ENCODE results near the gene WDR62.
"Not testable (repeated sequence)": the region's sequence is repeated elsewhere in the genome, so short reads cannot be mapped to it uniquely, and the experiment has no call there.

WDR62 gene

DNA sequence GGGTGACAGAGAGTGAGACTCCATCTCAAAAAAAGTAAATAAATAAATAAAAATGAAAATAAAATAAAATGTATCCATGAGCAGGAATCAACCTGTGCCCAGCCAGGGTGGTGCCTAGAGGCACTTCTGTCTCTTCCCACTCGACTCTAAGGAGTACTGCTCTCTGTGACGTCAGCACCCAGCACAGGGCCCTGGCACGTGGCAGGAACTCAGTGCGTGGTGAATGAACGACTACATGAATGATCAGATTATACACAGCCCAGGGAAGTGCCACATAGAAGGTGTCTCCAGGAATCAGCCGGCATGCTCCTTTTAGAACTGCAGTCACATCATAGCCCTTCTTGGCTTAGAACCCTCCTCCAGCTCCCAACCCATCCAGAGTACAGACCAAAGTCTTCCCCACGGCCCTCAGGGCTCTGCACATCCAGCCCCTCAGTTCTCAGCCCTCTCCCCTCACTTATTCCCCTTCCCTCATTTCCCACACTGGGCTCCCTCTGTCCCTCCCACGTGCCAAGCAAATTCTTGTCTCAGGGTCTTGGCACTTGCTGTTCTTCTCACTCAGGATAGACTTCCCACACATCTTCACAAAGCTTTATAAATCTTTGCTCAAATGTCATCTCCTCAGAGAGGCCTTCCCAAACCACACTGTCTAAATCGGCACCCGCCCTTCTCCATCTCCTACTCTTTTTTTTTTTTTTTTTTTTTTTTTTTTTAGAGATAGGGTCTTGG lies 26.2 kb upstream of the WDR62 start:
- Mint-ChIP-seq H3K4me3 (no peak overlapping the region), H3K9me3 (no peaks in the 10 kb centered on the region), H3K27ac (no peak overlapping the region), H3K27me3 (no peaks in the 10 kb centered on the region), H3K36me3 (peaks cover 33% of the 10 kb centered on the region), H3K4me1 (peaks cover 7% of the 10 kb centered on the region)
- ATAC-seq: no peak

- no peaks in the 10 kb centered on the region for H3K9me3 Mint-ChIP-seq
- H3K36me3 Mint-ChIP-seq: peaks cover 40% of the 10 kb centered on the region
- peaks cover 7% of the 10 kb centered on the region for H3K4me1 Mint-ChIP-seq
- ATAC-seq: no peak
- no peak overlapping the region for H3K27ac Mint-ChIP-seq
- no peaks in the 10 kb centered on the region for H3K27me3 Mint-ChIP-seq
- no peak overlapping the region for H3K4me3 Mint-ChIP-seq
Observed at GRCh38 chr19:36030264-36031148, 24.2 kb upstream of the WDR62 start.

- no peak overlapping the region for H3K27ac Mint-ChIP-seq
- no peaks in the 10 kb centered on the region for H3K9me3 Mint-ChIP-seq
- H3K27me3 Mint-ChIP-seq: no peaks in the 10 kb centered on the region
- H3K4me3 Mint-ChIP-seq: no peak overlapping the region
- ATAC-seq: no peak
- H3K4me1 Mint-ChIP-seq: peaks cover 7% of the 10 kb centered on the region
- H3K36me3 Mint-ChIP-seq: peaks cover 45% of the 10 kb centered on the region
Observed at GRCh38 chr19:36031308-36031707, 23.4 kb upstream of the WDR62 start.

DNA sequence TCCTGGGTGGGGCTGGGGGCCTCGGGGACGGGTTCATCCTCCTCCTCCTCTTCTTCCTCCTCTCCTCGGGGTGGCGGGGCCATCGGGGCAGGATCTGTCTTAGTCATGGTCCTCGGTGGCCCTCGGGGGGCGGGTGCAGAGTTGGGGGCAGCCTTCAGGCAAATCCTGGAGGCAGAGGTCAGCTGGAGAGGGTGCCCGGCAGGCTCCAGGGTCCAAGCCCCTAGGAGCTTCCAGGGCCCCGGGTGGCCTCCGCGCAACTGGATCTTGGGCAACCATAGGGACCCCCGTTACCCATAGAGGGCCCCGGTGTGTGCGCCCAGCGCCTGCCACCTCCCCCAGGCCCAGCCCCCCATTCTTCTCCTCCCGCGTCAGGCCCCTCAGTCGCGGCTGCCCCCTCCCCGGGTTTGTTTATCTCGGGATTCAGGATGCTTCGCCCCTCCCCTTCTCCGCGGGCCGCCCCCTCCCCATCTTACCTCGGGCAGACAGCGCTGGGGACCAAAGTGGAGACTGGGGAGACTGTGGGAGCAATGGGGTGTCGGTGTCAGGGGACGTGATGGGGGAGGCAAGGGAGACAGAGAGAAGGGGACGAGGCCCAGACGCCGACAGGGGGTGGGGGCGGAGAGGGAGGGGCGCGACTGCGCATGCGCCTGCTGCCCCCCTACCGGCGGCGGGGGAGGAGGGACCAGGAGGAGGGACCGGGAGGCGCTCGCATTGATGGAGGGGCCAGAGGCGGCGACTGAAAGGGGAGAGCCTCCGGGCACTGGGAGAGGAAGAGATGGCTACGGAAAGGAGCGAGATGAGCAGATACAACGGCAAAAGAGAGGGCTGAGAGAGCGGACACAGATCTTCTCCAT lies 22.2 kb upstream of the WDR62 start, which contains the start of gene CLIP3:
TSS of gene CLIP3 (minus strand) at position 623 of the 854 bp plus-strand sequence. CDS start at position 107, 516 bp downstream.
- ATAC-seq: peak; percentile 32
- Mint-ChIP-seq H3K4me1 (peaks cover 7% of the 10 kb centered on the region), H3K9me3 (no peaks in the 10 kb centered on the region), H3K27me3 (no peaks in the 10 kb centered on the region), H3K4me3 (peak within 1 kb of the TSS; percentile 29), H3K36me3 (peaks cover 52% of the 10 kb centered on the region), H3K27ac (no peak within 1 kb of the TSS)

DNA sequence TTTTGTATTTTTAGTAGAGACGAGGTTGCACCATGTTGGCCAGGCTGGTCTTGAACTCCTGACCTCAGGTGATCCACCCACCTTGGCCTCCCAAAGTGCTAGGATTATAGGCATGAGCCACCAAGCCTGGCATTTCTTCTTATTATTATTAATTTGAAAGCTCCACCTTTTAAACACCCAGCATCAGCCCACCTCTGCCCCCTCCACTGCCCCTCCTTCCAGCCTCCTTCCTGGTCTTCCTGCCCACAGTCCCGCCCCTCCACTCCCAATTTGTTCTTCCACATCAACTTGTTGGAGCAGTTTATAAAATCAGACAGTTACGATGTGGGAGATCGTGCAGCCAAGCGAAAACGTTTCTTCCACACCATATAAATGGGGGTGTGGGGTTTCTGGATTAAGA lies 14.2 kb upstream of the WDR62 start:
- no peak for ATAC-seq
- H3K4me1 Mint-ChIP-seq: no peaks in the 10 kb centered on the region
- H3K27ac Mint-ChIP-seq: no peak overlapping the region
- no peak overlapping the region for H3K4me3 Mint-ChIP-seq
- H3K9me3 Mint-ChIP-seq: no peaks in the 10 kb centered on the region
- H3K27me3 Mint-ChIP-seq: no peaks in the 10 kb centered on the region
- H3K36me3 Mint-ChIP-seq: peaks cover 15% of the 10 kb centered on the region

DNA sequence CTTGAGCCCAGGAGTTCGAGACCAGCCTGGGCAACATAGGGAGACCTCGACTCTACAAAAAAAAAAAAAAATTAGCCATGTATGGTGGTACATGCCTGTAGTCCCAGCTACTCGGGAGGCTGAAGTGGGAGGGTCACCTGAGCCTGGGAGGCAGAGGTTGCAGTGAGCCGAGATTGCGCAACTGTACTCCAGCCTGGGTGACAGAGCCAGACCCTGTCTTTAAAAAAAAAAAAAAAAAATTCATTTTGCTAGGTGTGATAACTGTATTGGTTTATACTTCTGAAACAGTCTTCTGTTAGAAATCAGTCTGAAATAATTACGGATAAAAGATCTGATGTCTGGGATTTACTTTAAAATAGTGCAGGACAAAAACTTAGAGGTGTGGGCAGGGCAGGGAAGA lies 13.6 kb upstream of the WDR62 start:
- H3K4me1 Mint-ChIP-seq, H3K9me3 Mint-ChIP-seq: not testable (repeated sequence)

DNA sequence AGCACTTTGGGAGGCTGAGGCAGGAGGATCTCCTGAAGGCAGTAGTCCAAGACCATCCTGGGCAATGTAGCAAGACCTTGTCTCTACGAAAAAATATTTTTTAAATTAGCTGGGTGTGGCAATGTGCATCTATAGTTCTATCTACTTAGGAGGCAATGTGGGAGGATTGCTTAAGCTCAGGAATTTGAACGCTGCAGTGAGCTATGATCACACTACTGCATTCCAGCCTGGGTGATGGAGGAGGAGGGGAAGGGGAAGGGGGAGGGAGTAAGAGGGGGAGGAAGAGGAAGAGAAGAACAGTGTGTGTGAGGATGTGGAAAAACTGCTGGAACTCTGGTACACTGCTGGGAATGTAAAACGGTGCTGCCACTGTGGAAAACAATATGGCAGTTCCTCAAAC lies 12.9 kb upstream of the WDR62 start:
- Mint-ChIP-seq H3K4me3 (no peak overlapping the region), H3K27me3 (no peaks in the 10 kb centered on the region), H3K4me1 (no peaks in the 10 kb centered on the region), H3K9me3 (no peaks in the 10 kb centered on the region), H3K27ac (no peak overlapping the region), H3K36me3 (peaks cover 19% of the 10 kb centered on the region)
- ATAC-seq: no peak

More for the DNA sequence above, 13.6 kb upstream of the WDR62 start:
- H3K4me3 Mint-ChIP-seq, ATAC-seq, H3K27me3 Mint-ChIP-seq, H3K27ac Mint-ChIP-seq: not testable (repeated sequence)
- H3K36me3 Mint-ChIP-seq: peaks cover 16% of the 10 kb centered on the region

- no peak for ATAC-seq
- Mint-ChIP-seq H3K4me1 (no peaks in the 10 kb centered on the region), H3K36me3 (peaks cover 13% of the 10 kb centered on the region), H3K4me3 (no peak overlapping the region), H3K27me3 (no peaks in the 10 kb centered on the region), H3K27ac (no peak overlapping the region), H3K9me3 (no peaks in the 10 kb centered on the region)
Observed at GRCh38 chr19:36043952-36044351, 10.7 kb upstream of the WDR62 start.

DNA sequence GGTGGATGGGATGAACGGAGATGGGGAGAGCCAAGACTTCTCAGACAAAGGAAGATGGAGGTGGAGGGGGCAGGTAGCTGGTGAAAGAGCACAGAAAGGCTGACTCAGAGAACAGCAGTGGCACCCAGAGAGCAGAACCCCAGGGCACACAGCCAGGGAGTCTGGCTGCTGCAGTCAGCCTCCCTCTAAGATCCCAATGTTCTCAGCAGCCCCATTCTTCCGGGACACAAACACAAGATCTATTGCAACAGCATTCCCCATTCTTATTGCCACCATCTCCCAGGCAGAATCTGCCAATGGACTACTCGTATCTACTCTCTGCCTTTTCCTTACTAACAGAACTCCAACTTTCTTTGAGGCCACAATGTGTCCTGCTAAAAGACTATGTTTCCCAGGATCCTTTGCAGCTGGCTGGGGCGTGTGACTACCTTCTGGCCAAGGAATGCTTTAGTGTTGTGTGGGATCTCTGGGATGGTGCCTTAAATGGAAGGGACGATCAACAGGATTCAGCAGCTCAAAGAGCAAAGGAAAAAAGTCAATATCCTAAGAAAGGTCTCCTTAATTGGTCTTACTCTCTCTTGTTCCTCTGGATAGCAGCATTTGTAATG lies 8.2 kb upstream of the WDR62 start:
- H3K36me3 Mint-ChIP-seq: peaks cover 13% of the 10 kb centered on the region
- no peak overlapping the region for H3K27ac Mint-ChIP-seq
- H3K27me3 Mint-ChIP-seq: no peaks in the 10 kb centered on the region
- no peaks in the 10 kb centered on the region for H3K9me3 Mint-ChIP-seq
- peaks cover 6% of the 10 kb centered on the region for H3K4me1 Mint-ChIP-seq
- H3K4me3 Mint-ChIP-seq: no peak overlapping the region
- no peak for ATAC-seq

GRCh38 chr19:36047835-36048234 lies 6.9 kb upstream of the WDR62 start:
- Mint-ChIP-seq H3K4me3 (no peak overlapping the region), H3K27ac (no peak overlapping the region), H3K9me3 (no peaks in the 10 kb centered on the region), H3K4me1 (peaks cover 6% of the 10 kb centered on the region), H3K36me3 (peaks cover 13% of the 10 kb centered on the region), H3K27me3 (no peaks in the 10 kb centered on the region)
- ATAC-seq: no peak

DNA sequence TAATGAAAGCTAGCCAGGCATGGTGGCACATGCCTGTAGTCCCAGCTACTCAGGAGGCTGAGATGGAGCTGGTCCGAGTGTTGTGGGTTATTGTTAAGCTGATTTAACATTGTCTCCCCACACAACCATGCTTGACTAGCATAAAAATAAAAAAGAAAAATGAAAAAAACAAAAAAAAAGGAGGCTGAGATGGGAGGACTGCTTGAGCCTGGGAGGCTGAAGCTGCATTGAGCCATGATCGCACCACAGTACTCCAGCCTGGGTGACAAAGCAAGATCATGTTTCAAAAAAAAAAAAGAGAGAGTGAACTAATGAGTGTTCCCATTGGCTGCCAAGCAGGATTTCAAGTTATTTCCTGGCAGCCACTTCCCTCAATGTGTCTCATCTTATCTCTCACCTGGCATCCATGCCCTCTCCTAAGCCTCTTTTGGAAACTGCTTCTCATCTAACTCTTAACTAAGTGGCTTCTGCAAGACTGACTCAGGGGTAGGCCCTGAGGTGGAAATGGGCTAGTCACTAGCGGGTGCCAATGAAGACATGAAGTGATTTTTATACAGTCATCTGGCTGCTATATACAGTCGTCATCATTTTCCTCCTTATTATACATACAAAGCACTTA lies 5.5 kb upstream of the WDR62 start:
- Mint-ChIP-seq H3K27ac (no peak overlapping the region), H3K27me3 (no peaks in the 10 kb centered on the region), H3K36me3 (peaks cover 13% of the 10 kb centered on the region), H3K4me1 (peaks cover 6% of the 10 kb centered on the region), H3K4me3 (no peak overlapping the region), H3K9me3 (no peaks in the 10 kb centered on the region)
- no peak for ATAC-seq

- no peak for ATAC-seq
- Mint-ChIP-seq H3K4me1 (peaks cover 13% of the 10 kb centered on the region), H3K4me3 (no peak overlapping the region), H3K27me3 (no peaks in the 10 kb centered on the region), H3K27ac (no peak overlapping the region), H3K36me3 (peaks cover 2% of the 10 kb centered on the region), H3K9me3 (no peaks in the 10 kb centered on the region)
Observed at GRCh38 chr19:36051236-36051635, 3.5 kb upstream of the WDR62 start.

DNA sequence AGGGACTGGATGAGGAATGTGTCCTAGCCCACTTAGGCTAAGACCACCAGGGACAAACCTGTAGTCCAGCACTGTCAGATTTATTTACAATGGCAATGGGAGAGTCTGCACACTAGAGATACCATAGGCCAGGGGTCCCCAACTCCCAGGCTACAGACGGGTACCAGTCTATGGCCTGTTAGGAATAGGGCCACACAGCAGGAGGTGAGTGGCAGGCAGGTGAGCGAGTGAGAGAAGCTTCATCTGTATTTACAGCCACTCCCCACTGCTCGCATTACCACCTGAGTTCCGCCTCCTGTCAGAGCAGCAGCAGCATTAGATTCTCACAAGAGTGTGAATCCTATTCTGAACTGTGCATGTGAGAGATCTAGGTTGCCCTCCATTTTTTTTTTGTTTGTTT lies 3.1 kb upstream of the WDR62 start:
- H3K9me3 Mint-ChIP-seq: no peaks in the 10 kb centered on the region
- no peak overlapping the region for H3K4me3 Mint-ChIP-seq
- no peak for ATAC-seq
- H3K27me3 Mint-ChIP-seq: no peaks in the 10 kb centered on the region
- H3K36me3 Mint-ChIP-seq: no peaks in the 10 kb centered on the region
- H3K4me1 Mint-ChIP-seq: peaks cover 13% of the 10 kb centered on the region
- H3K27ac Mint-ChIP-seq: no peak overlapping the region

GRCh38 chr19:36054119-36054732 lies 471 bp upstream of the WDR62 start, which contains the start of gene THAP8:
TSS of gene THAP8 (minus strand) at chr19:36054285. CDS start at chr19:36054217, 68 bp downstream.
- no peaks in the 10 kb centered on the region for H3K27me3 Mint-ChIP-seq
- no peaks in the 10 kb centered on the region for H3K36me3 Mint-ChIP-seq
- H3K27ac Mint-ChIP-seq: peak within 1 kb of the TSS; percentile 85
- ATAC-seq: peak; percentile 95
- peak within 1 kb of the TSS; percentile 95 for H3K4me3 Mint-ChIP-seq
- peaks cover 13% of the 10 kb centered on the region for H3K4me1 Mint-ChIP-seq
- no peaks in the 10 kb centered on the region for H3K9me3 Mint-ChIP-seq
